Cerebellar nuclear complex (tissue), 1 donor: ENCODE data around the gene SEC22A.
"Not testable (repeated sequence)": the region's sequence is repeated elsewhere in the genome, so short reads cannot be mapped to it uniquely, and the experiment has no call there.

Source experiments
- DNase-seq, 2 experiments: peaks; one replicate each; lab custom pipeline; 2025; lab: John Stamatoyannopoulos, UW

SEC22A gene

GRCh38 chr3:123180791-123181190 is 21.0 kb upstream of the SEC22A start:
- DNase-seq, result no peak

GRCh38 chr3:123186695-123187094 is 15.0 kb upstream of the SEC22A start:
- no peak for DNase-seq

DNA sequence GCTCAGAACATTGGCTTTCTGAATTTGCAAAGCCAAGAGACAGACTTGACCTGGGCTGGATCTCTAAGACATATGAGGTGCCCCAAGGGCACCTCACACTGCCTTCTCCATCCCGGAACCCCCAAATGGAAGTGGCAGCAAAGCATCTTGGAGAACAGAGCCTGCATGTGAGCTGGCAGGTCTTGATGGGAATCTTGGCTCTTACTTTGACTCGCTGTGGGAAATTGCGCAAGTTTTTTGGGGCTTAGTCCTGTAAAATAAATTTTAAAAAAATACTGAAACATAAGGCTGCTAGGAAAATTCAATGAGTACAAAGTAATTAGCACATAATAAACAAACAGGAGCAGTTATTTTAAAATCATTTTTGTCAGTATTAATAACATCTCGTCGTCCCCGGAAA is 13.7 kb upstream of the SEC22A start:
- DNase-seq, result no peak

DNA sequence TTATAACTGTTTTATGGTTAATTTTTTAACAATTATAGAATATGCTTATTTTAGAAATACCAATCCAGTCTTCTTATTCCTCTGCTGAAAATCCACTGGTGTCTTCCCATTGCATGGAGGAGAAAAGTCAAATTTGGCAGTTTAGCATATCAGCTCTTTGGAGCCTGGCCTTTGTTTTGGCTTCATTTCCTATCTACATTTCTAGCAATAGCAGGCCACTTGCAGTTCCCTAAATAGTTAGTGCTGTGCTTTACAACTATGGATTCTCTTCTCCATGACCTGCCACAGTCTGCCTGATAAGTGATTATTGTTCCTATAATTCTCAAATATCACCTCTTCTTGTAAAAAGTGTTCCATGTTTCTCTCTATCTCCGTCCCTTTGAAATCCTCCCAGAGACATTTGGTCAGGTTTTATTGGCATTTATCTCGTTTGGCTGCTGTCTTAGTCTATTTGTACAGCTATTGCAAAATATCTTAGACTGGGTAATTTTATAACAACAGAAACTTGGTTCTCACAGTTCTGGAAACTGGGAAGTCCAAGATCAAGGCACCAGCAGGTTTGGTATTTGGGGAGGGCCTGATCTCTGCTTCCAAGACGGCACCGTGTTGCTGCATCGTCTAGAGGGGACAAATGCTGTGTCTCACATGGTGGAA is 8.2 kb upstream of the SEC22A start:
- DNase-seq, result no peak

DNA sequence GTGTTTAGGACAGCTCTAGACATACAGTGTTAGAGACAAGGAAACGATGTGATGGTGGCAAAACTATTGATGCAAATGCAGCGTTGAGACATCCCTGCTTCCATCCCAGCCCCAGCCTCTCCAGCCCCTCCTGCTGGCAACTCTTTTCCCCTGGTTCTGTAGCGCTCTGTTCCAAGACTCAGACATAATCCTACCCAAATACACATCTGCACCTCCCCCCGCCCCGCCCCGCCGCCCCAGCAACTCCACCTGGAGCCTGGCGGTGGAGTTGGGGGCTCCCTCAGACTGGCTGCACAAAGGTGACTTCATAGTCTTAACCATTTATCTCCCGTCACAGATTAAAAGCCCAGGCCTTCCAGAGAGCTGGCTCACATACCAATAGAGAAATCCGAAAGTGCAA is 7.2 kb upstream of the SEC22A start:
- no peak for DNase-seq

GRCh38 chr3:123198372-123198771 is 3.4 kb upstream of the SEC22A start:
- DNase-seq, result no peak

DNA sequence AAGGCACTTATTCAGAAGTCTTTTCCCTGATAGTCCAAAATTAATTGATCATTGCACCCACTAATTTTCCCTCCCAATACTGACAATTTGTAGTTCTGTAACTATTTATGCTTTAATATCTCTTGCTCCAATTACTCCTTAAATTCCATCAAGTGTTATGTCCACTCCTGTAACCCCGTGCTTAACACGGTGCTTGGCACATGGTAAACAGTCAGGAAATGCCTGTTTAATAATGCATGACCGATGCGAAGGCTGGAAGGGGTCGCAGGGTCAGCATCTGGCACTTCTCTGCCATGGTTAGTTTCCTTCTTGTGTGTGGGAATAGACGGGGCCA is 553 bp upstream of the SEC22A start:
- DNase-seq, result no peak

GRCh38 chr3:123202451-123202850 is 708 bp downstream of the SEC22A start:
- DNase-seq, result no peak

- no peak for DNase-seq
Observed at GRCh38 chr3:123218990-123219389, 17.2 kb downstream of the SEC22A start.

GRCh38 chr3:123221369-123221768 is 19.6 kb downstream of the SEC22A start:
- not testable (repeated sequence) for DNase-seq

DNA sequence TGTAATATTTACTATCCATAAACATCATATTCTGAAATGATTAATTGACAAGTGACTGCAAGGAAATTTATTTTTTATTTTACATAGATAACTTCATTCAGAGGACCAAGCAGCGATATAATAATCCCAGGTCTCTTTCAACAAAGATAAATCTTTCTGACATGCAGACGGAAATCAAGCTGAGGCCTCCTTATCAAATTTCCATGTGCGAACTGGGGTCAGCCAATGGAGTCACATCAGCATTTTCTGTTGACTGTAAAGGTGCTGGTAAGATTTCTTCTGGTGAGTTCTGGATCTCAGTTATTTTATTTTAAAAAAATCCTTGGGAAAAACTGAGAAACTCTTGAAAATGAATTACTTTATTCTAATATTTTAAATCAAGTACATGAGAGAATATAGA is 23.3 kb downstream of the SEC22A start:
- DNase-seq, result no peak

GRCh38 chr3:123226549-123226948 is 24.8 kb downstream of the SEC22A start:
- DNase-seq, result no peak

GRCh38 chr3:123229145-123229544 is 27.4 kb downstream of the SEC22A start:
- DNase-seq, result no peak

- no peak for DNase-seq
Observed at GRCh38 chr3:123236902-123237301, 35.2 kb downstream of the SEC22A start.

DNA sequence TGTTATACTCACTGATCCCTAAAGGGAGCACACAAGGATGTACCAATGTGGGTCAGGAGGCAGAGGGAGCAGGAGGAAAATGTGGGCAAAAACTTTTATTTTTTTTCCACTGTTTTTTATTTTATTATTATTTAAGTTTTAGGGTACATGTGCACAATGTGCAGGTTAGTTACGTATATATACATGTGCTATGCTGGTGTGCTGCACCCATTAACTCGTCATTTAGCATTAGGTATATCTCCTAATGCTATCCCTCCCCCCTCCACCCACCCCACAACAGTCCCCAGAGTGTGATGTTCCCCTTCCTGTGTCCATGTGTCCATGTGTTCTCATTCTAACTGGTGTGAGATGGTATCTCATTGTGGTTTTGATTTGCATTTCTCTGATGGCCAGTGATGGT is 37.4 kb downstream of the SEC22A start:
- not testable (repeated sequence) for DNase-seq

GRCh38 chr3:123239756-123240155 is 38.0 kb downstream of the SEC22A start:
- DNase-seq, result no peak

- DNase-seq, result no peak
Observed at GRCh38 chr3:123244128-123244527, 42.4 kb downstream of the SEC22A start.

- DNase-seq, result no peak
Observed at GRCh38 chr3:123246866-123247265, 45.1 kb downstream of the SEC22A start.

DNA sequence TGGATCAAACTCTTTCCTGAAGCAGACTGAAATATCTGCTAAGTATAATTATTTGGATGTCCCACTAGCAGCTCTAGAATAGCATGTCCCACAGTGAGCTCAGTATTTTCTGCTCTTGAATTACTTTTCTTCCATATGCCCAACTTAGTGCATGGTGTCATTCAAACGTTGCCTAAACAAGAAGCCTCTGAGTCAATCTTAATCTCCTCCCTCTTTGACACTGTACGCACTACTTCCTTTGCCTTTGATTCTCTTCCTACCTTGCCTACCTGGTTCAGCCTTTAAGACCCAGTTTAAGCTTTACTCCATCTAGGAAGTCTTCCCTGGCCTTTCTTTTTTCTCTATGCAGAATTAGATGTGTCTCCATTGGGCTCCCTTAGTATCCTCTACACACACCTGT is 54.5 kb downstream of the SEC22A start:
- DNase-seq, result no peak

GRCh38 chr3:123258359-123258758 is 56.6 kb downstream of the SEC22A start:
- no peak for DNase-seq

- no peak for DNase-seq
Observed at GRCh38 chr3:123258811-123259420, 57.2 kb downstream of the SEC22A start.

DNA sequence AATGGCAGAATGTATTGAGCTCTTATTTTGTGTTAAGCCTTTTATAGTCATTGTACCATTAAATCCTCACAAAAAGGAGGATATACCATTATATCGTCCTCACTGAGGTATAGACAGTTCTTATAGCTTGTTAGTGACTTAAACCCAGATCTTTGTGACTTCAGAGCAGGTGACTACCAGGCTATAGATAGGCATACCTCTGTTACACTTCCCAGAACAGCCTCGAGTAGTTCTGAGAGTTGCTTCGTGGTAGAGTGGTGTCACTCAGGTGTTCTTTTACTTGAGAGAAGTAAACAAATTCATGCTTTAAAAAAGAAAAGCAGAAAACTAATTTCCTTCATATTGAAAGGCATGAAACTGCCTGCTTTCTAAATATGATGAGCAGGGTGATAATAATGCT is 59.9 kb downstream of the SEC22A start:
- no peak for DNase-seq

- no peak for DNase-seq
Observed at GRCh38 chr3:123262226-123262625, 60.5 kb downstream of the SEC22A start.

DNA sequence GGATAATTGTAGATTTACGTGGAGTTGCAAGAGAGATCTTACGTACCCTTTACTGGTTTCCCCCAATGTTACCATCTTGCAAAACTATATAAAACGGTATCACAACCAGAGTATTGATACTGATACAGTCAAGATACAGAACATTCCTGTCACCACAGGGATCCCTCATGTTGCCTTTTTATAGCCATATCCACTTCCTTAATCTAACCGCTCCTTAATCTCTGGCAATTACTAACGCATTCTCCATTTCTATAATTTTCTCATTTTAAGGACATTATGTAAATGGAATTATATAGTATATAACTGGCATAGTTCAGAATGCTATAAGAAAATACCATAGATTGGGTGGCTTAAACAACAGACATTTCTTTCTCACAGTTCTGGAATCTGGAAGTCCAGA is 61.1 kb downstream of the SEC22A start:
- no peak for DNase-seq
